HepG2 (cell line): Measurements from ENCODE around the gene MSTN. TPM values are rescaled to one million over a fixed set of nuclear protein-coding genes. Genes with fewer than 3 reads are reported as not detected.

Experiments used
- ATAC-seq: fragments of 200-7000 bp; cut with Tn5 transposase; 3 replicates; pipeline ENCODE4 v1.9.1; 2020; ENCODE audit warnings: mild to moderate bottlenecking, moderate library complexity
- BruUV-seq: library from RNA; stranded (reverse); fragments of 400-500 nt; replicated peaks from 2 replicates; lab custom pipeline; 2021; lab: Mats Ljungman, UMichigan
- CTCF ChIA-PET: fragments of 300-600 bp; formaldehyde crosslinking; extraction: SDS; loops from one replicate; lab custom pipeline; 2021; ENCODE audit warnings: low total read pairs, inconsistent platforms, low intra/inter-chr PET ratio; lab: Yijun Ruan, JAX
- POLR2A ChIA-PET: fragments of 350-600 bp; sonication (Branson Sonifier 250); formaldehyde crosslinking; loops from one replicate; lab custom pipeline; 2020; ENCODE audit warnings: antibody characterized with exemption, inconsistent platforms; lab: Yijun Ruan, JAX
- DNase-seq: peaks from one replicate; pipeline ENCODE4 v3.0.0-alpha.2; 2015; ENCODE audit warnings: low spot score
- FAIRE-seq: peaks from 3 replicates; lab custom pipeline; 2011; peaks lifted over from hg19 to GRCh38; lab: Jason Lieb, UNC
- H2AFZ ChIP-seq: one replicate; pipeline ENCODE4 v1.6.1; 2011; ENCODE audit warnings: low read length, inconsistent platforms
- H3K27ac ChIP-seq: fragments of 300-600 bp; 3 replicates; pipeline ENCODE4 v1.8.0; 2011; ENCODE audit warnings: mixed run types, mild to moderate bottlenecking, mixed read lengths, low read length, inconsistent platforms; ENCODE audit not compliant: insufficient read depth; ENCODE audit errors: extremely low read length
- H3K27me3 ChIP-seq, 2 experiments: fragments of 200-600 bp in 1 of 2; 2 replicates in 1 of 2; 3 replicates in 1 of 2; pipeline versions ENCODE4 v1.6.0 to v1.8.0; 2011; ENCODE audit warnings: low read length in 2 of 2, mild to moderate bottlenecking in 2 of 2, moderate library complexity in 2 of 2, inconsistent platforms in 1 of 2; ENCODE audit not compliant: insufficient read depth in 2 of 2, control insufficient read depth in 1 of 2
- H3K36me3 ChIP-seq, 2 experiments: fragments of 200-600 bp in 1 of 2; replicated peaks in 1 of 2; 2 replicates in 1 of 2; 3 replicates in 1 of 2; pipeline versions ENCODE4 v1.5.1 to v1.8.0; 2011; ENCODE audit warnings: low read length in 2 of 2, inconsistent platforms in 1 of 2; ENCODE audit not compliant: insufficient read depth in 2 of 2, control insufficient read depth in 1 of 2
- H3K4me1 ChIP-seq: 2 replicates; pipeline ENCODE4 v1.5.1; 2012; ENCODE audit warnings: low read length, inconsistent platforms; ENCODE audit not compliant: insufficient read depth
- H3K4me2 ChIP-seq: 2 replicates; pipeline ENCODE4 v1.6.0; 2011; ENCODE audit warnings: low read depth, low read length, inconsistent platforms
- H3K4me3 ChIP-seq, 3 experiments: fragments of 200-600 bp in 1 of 3; sonication (generic), shearing (Covaris generic) in 1 of 3; replicated peaks in 1 of 3; 2 replicates each; pipeline ENCODE4 v1.5.1; 2011 to 2016; ENCODE audit warnings: low read length in 3 of 3, inconsistent platforms in 2 of 3, low read depth in 2 of 3, mild to moderate bottlenecking in 2 of 3, control low read depth in 1 of 3, mixed read lengths in 1 of 3; ENCODE audit not compliant: insufficient read depth in 1 of 3
- H3K79me2 ChIP-seq: one replicate; pipeline ENCODE4 v1.6.1; 2011; ENCODE audit warnings: low read length, inconsistent platforms; ENCODE audit not compliant: insufficient read depth
- H3K9ac ChIP-seq: 2 replicates; pipeline ENCODE4 v1.6.0; 2011; ENCODE audit warnings: mild to moderate bottlenecking, low read depth, low read length, inconsistent platforms; ENCODE audit not compliant: insufficient read depth
- H3K9me3 ChIP-seq: 2 replicates; pipeline ENCODE4 v1.5.1; 2012; ENCODE audit warnings: mild to moderate bottlenecking, low read length
- H4K20me1 ChIP-seq: 2 replicates; pipeline ENCODE4 v1.6.0; 2011; ENCODE audit warnings: inconsistent platforms, mild to moderate bottlenecking, low read length, moderate library complexity; ENCODE audit not compliant: insufficient read depth
- ATAD3A ChIP-seq: sonication (generic); formaldehyde crosslinking; IDR thresholded peaks from 2 replicates; pipeline ENCODE4 v1.4.0; 2020; ENCODE audit warnings: missing genetic modification reagents
- HCFC1 ChIP-seq: fragments of 150-350 bp; IDR thresholded peaks from 2 replicates; pipeline ENCODE4 v1.6.1; 2014; ENCODE audit warnings: low read depth, low read length
- MATR3 ChIP-seq: sonication (generic); formaldehyde crosslinking; IDR thresholded peaks from 2 replicates; pipeline ENCODE4 v1.4.0; 2020; ENCODE audit warnings: missing genetic modification reagents
- MIER2 ChIP-seq: IDR thresholded peaks from 2 replicates; pipeline ENCODE4 v1.6.1; 2016; ENCODE audit warnings: missing biosample characterization, missing genetic modification reagents
- PCBP1 ChIP-seq: fragments of 200-400 bp; formaldehyde crosslinking; IDR thresholded peaks from 2 replicates; pipeline ENCODE4 v1.6.1; 2017; ENCODE audit warnings: mild to moderate bottlenecking, low read depth, low read length, borderline replicate concordance
- SATB2 ChIP-seq: sonication (generic); formaldehyde crosslinking; IDR thresholded peaks from 2 replicates; pipeline ENCODE4 v1.5.0; 2020; ENCODE audit warnings: missing genetic modification reagents
- SETDB1 ChIP-seq: sonication (generic); formaldehyde crosslinking; IDR thresholded peaks from 2 replicates; pipeline ENCODE4 v1.5.1; 2020; ENCODE audit warnings: missing genetic modification reagents, mild to moderate bottlenecking, borderline replicate concordance
- ZBTB25 ChIP-seq: IDR thresholded peaks from 2 replicates; pipeline ENCODE4 v1.6.1; 2018; ENCODE audit warnings: missing genetic modification reagents
- ZNF343 ChIP-seq: sonication (generic); formaldehyde crosslinking; IDR thresholded peaks from 2 replicates; pipeline ENCODE4 v1.4.0; 2020; ENCODE audit warnings: mild to moderate bottlenecking, missing genetic modification reagents
- ZSCAN22 ChIP-seq: sonication (generic); formaldehyde crosslinking; IDR thresholded peaks from 2 replicates; pipeline ENCODE4 v1.4.0; 2020; ENCODE audit warnings: mild to moderate bottlenecking, missing genetic modification reagents
- WGBS: methylation state at CpG from one replicate; pipeline ENCODE4 v1.1.6; 2017; ENCODE audit warnings: low lambda C conversion rate; 5-methylcytosine and 5-hydroxymethylcytosine counted together
- in situ Hi-C: cut with HindIII; loops from 2 replicates; pipeline ENCODE4 v1.10.0; 2017; ENCODE audit warnings: low pct_unique_long_range_greater_than_20kb; ENCODE audit not compliant: extremely low pct_ligation_motif_present
- intact Hi-C: fragments of 100-400 bp; cut with micrococcal nuclease; formaldehyde crosslinking; loops from one replicate; pipeline ENCODE4 v1.10.0; 2022; ENCODE audit not compliant: unreplicated experiment
- polyA plus RNA-seq, 8 experiments: library from polyadenylated mRNA; depleted of rRNA in 3 of 8; stranded (reverse) in 7 of 8; unstranded in 1 of 8; fragments of >200 nt; fragmentation: Illumina TruSeq in 4 of 8; extraction: Trizol in 4 of 8; gene quantifications; 2 replicates each; pipeline versions ENCODE4 v1.2.1 to v1.2.3, GENCODE V29; 2011 to 2016; ENCODE audit warnings: low read depth in 4 of 8, missing spikeins in 1 of 8, mixed read lengths in 1 of 8; ENCODE audit not compliant: insufficient read depth in 1 of 8
- total RNA-seq, 5 experiments: library from RNA; depleted of rRNA; stranded (reverse); fragments of >200 nt; fragmentation: Illumina TruSeq; extraction: Trizol; gene quantifications; 2 replicates each; pipeline ENCODE4 v1.2.3, GENCODE V29; 2016; ENCODE audit warnings: low read depth in 1 of 5

Gene MSTN
- total and polyA plus RNA-seq, 2 of the 13 experiments (the other 11 are each of a cell fraction or from before 2014, with no cell fraction given): 0.04 TPM; not detected in 1

GRCh38 chr2:190097115-190097514 is 34.6 kb upstream of the MSTN start:
- intact Hi-C loops: no loop called here
- ChIA-PET POLR2A (no interaction called here), CTCF (no interaction called here)
- H3K9me3 ChIP-seq: no peaks in the 10 kb centered on the region
- no peaks in the 10 kb centered on the region for H3K4me1 ChIP-seq
- WGBS: 0% methylated on average over 1 of the region's 1 CpG
- no peaks in the 10 kb centered on the region for H4K20me1 ChIP-seq
- H3K4me2 ChIP-seq: no peak overlapping the region
- H2AFZ ChIP-seq: no peak overlapping the region
- no peak overlapping the region for H3K4me3 ChIP-seq
- no peaks in the 10 kb centered on the region for H3K27me3 ChIP-seq
- TF ChIP-seq ZBTB25 (CRISPR knock-in tag): no peak
- TF ChIP-seq HCFC1: no peak
- TF ChIP-seq ZNF343: no peak
- no peak for TF ChIP-seq SETDB1
- no peak for TF ChIP-seq SATB2 (CRISPR knock-in tag)
- no peak for TF ChIP-seq ZSCAN22
- TF ChIP-seq MIER2: no peak
- TF ChIP-seq PCBP1: no peak
- no peak for TF ChIP-seq ATAD3A (CRISPR knock-in tag)
- TF ChIP-seq MATR3 (CRISPR knock-in tag): no peak
- no peak overlapping the region for H3K27ac ChIP-seq
- no peaks in the 10 kb centered on the region for H3K79me2 ChIP-seq
- DNase-seq (no peak), ATAC-seq (no peak), FAIRE-seq (no peak)
- in situ Hi-C loops: loop anchor here (10.0 kb wide), 1 partner anchor 278 kb away; no protein-coding TSS in a partner anchor
- no peaks in the 10 kb centered on the region for H3K36me3 ChIP-seq
- no TSS peak for BruUV-seq
- H3K9ac ChIP-seq: no peak overlapping the region
